GM18519 (cell line): Measurements from ENCODE around the gene CCDC107.

Experiments used
- ATAC-seq: cut with Tn5 transposase; IDR thresholded peaks from one replicate; pipeline ENCODE4 v1.9.1; 2021; ENCODE audit warnings: mild to moderate bottlenecking, moderate library complexity; ENCODE audit not compliant: unreplicated experiment, low FRiP score

The CCDC107 gene

DNA sequence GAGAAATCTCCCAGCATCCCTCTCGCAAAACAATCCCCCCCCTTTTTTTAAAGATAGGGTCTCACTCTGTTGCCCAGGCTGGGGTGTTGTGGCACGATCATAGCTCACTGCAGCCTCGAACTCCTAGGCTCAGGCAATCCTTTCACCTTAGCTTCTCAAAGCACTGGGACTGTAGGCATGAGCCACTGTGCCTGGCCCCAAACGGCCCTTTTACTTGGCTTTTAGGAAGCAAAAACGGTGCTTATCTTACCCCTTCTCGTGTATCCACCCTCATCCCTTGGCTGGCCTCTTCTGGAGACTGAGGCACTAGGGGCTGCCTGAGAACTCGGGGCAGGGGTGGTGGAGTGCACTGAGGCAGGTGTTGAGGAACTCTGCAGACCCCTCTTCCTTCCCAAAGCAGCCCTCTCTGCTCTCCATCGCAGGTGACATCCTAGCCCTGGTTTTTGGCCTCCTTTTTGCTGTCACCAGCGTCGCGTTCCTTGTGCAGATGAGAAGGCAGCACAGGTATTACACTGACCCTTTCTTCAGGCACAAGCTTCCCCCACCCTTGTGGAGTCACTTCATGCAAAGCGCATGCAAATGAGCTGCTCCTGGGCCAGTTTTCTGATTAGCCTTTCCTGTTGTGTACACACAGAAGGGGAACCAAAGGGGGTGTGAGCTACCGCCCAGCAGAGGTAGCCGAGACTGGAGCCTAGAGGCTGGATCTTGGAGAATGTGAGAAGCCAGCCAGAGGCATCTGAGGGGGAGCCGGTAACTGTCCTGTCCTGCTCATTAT lies 22.4 kb downstream of the CCDC107 start:
- no peak for ATAC-seq

DNA sequence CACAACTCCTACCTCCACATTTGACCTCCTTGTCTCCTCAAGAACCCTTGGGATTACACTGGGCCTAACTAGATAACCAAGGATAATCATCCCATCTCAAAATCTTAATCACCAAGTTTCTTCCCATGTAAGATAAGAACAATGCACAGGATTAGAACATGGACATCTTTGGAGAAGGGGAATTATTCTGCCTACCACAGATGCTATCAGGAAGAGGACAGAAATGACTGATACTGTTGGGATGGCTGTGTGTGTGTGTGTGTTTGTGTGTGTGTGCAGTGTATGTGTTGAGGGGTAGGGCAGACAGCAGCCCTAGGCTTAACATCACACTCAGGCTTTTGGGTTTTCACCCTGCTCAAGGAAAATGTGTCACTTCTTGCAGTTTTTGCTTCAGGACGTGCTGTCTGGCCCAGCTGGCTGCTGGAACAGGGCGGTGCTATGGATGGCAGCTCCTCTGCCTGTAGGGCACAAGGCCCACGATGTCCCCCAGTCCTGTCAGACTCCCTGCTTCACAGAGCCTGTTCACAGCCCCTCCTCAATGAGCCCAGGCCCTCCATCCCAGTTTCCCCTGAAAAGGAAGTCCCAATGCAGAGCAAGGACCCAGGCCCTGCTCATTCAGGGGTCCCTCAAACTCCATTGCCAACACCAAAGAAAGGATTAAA lies 23.4 kb downstream of the CCDC107 start:
- no peak for ATAC-seq

DNA sequence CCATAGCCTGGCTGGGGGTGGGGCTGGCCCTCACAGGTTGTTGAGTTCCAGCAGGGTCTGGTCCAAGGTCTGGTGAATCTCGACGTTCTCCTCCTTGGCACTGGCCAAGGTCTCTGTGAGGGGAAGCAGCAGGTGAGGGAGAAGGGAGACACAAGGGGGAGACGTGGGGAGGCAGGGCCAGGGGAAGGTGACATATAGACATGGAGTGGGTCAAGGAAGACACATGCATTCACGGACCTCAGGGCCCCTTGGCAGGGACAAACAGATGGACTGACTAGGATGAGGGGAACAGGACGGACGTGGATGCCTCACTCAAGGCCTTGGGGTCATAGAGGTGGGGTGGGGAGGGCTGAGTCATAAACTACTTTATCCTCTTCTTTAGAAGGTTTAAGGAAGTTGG lies 24.0 kb downstream of the CCDC107 start:
- ATAC-seq = no peak

DNA sequence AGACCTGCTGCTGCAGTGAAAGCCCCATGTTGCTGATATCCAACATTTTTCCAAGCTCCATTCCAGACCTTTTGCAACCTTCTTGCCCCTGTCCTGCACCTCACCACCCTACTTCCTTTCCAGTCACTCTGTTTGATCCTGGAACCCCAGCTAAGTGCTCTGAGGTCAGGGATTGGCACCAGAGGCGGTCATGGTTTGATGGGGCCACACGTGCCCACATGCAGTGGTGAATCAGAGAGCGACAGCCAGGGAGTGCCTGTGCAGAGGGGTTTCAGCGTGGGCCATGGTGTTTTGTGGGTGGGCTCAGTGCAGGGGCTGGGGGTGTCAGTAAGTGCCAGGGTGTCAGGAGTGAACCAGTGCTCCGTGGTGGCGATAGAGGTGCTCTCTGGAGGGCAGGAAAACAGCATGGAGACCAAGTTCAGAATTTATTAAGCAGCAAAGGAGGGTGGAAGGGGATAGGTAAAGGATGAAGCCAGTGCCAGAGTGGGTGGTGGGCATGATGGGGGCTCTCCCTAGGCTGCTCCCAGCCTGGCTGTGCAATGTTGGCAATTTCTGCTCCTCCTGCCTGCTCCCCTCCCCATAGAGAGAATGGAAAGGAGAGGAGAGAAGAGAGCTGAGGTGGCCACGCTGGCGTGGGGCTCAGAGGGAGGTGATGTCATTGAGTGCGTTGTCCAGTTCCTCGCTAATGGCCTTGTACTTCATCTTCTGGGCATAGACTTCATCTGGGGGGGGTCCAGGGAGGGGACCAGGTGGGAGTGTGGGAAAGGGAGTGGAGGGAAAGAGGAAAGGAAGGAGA lies 24.6 kb downstream of the CCDC107 start:
- ATAC-seq = no peak

DNA sequence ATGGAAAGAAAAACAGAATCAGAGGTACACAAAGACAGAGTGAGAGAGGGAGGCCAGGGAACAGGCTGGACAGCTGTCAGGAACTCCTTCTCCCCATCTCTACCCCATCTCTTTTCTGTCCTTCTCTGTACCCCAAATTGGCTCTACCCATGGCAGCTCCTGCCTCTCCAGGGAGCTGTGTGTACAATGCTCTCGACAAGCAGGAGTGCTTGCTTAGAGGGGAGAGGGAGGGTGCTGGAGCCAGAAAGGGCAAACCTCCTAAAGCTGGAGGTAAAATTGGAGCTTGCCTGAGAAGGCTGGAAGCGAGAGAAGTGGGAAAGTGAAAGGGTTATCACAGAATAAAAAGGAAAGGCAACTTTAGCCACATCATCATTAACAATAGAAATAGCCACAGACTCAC lies 25.2 kb downstream of the CCDC107 start:
- ATAC-seq = no peak

DNA sequence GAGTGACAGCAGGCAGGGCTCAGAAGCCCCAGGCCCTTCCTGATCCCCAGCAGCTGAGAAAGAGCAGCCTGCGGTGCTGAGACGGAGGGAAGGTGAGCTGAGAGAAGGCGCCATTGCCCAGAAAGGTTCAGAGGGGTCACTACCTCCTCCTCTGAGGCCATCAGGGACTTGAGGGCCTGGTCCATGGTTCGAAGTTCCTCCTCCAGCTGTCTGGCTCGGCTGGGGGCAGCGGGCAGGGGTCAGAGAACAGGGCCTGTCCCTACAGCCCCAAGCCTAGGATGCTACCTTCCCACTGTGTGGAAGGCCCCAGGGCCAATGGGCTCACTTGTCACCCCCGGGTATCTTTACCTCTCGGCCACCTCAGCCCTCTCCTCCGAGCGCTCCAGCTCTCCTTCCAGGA lies 26.8 kb downstream of the CCDC107 start:
- no peak for ATAC-seq

DNA sequence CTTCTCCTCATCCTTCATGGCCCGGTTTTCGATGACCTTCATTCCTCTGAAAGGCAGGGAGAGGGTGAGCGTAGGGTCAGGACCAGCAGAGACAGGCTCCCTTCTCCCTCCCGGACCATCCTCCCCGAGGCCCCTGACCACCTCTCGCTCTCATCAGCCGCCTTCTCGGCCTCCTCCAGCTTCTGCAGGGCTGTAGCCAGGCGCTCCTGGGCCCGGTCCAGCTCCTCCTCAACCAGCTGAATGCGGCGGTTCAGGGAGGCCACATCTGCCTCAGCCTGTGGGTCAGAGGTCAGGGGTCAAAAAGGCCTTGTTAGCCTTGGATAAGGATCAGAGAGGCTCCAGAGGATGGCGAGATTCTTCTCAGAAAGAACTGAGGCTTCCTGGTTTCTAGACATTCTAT lies 27.4 kb downstream of the CCDC107 start:
- no peak for ATAC-seq

DNA sequence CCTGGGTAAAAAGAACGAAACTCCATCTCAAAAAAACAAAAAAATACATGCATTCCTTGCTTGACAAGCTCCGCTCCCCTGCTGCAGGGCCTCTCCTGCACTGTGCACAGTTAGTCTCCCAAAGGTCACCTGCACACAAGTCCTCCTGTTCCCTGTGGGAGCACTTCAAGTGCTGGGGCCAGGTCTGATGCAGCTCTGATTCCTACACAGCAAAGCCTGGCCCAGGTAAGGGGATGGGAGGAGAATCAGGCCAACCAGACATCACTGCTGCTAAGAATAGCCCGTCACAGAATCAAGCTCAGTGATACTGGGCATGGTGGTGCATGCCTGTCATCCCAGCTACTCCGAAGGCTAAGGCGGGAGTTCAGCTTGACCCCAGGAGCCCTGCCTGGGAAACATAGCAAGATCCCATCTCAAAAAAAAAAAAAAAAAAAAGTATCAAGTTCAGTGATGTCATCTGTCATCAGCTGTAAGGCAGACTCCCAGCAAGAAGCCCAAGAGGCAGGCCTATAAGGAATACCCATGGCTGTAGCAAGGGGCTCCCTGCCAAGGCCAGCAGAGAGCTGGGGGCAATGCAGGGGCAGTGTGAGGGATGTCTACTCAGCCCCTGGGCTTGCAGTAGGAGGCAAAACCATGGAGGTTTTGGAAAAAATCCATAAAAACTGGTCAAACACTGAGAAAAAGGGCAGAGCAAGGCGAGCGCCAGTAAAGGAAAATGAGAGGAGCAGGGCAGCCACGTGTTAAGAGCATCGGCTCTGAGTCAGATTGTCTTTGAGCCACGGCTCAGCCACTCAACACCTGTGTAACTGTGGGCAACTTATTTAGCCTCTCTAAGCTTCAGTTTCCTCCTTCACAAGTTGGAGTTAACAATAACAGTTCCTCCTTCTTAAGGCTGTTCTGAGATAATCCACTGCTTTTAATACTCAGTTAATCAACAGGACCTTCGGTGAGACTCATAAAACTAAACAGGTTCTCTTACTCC lies 28.4 kb downstream of the CCDC107 start:
- no peak for ATAC-seq

DNA sequence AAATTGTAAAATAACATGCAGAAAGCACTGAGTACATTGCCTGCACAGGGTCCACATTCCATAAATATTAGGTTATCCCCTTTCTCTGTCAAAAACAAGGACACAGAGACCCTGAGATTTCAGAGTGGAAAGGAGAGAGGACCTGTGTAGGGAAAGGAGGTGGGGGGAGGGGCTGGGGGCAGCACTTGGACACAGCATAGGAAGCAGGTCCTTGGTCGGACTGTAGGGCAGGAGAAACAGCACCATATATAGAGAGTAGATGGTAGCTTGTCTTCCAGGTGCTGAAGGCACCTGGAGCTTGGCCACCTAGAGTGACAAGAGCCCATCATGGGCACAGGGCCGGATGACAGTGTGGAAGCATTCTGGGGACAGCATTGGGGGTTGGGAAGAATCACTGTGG lies 29.2 kb downstream of the CCDC107 start:
- ATAC-seq = no peak

DNA sequence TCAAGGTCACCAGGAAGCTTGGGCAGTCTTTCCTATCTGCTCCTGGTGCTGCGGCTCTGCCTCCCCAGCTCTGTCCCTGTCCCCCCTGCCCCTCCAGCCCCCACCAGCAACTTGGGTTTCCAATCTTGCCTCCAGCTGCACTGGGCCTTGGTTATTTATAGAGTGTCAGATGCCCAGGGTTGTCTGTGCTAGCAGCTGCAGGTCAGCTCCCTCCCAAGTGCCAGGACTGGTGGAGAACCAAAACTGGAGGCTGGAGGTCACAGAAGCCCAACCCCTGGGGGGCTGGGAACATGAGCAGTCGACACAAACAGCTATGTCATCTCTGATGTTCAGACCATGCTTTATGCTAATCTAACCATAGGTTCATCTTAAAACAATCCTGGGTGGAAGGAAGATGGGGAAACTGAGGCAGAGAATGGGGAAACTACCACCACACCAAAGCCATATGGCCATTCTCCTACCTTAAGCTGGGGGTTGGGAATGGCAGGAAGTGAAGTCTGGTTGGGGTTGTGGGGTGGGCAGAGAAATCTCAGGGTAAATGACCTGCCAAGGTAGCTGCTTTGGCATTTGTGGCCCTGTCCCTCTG lies 30.0 kb downstream of the CCDC107 start:
- ATAC-seq = no peak

DNA sequence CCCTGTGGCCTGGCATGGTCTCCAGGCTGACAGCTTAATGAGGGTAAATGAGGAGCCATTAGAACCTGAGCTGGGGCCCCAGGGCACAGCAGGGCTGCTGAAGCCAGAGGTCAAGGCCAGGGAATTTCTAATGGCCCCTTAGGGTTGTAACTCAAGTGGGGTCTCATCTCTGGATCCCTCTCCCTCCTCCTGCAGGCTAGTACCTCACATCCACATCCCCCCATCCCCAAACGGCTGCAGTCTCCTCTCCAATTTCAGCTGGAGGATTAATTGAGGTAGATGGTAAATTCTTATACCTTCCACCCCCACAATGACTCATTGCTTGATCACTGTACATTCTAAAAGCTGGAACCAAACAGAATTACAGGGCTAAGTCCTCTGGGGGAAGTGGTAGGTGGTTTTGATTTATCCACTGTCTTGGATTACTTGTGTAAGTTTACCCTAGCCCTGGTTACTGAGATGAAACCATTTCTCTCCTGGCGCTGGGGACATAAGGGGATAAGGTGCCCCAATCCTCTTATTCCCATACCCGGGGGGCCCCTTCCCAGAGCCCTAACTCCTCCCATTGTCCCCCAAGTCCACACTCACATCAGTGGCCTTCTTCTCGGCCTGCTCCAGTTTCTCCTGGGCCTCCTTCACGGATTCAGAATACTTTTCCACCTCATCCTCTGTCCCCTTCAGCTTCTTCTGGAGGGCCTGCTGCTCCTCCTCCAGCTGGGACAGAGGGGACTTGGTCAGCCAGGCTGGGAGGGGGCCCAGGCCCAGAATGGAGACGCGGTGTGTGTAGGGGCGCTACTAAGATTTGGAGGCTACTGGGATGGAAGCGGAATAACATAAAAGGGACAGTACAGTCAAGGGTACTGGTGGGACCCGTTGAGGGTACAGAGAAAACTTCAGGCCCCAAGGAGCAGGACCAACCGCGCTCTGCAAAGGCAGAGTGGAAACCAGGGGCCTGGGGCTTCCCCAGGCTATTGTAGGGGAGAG lies 30.8 kb downstream of the CCDC107 start:
- no peak for ATAC-seq

DNA sequence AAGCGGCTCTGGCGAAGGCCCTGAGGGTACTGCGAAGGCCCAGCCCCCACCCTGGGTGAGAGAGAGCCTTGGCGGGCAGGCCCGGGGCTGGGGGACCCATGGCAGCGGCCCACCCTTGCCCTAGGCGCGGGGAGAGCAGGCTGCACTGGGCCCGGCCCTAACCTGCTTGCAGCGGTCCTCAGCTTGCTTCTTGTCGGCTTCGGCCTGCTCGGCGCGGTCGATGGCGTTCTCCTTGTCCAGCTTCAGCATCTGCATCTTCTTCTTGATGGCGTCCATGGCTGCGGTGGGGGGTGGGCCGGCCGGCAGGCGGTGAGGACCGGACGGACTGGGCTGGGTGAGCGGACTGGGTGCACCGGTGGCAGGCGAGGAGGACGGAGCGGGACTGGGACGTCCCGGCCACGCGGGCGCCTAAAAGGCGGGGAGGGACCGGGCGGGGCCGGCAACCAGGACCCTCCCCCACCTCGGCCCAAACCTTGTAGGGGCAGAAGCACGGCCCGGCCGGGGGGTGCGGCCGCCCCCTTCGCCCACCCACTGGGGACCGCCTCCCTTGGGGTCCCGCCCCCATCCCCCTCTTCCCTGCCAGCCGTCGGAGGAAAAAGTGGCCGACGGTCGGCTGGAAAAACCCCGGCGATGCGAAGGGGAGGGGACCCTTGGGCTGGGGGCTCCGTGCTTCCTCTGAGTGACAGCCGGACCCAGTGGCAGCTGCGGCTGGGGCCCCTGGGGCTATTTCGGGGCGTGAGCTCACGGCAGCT lies 31.6 kb downstream of the CCDC107 start, which contains the start of gene TPM2:
Gene TPM2 (minus strand): TSS at position 384 of the 752 bp plus-strand sequence. CDS start 108 bp downstream, at position 276.
- ATAC-seq = no peak

DNA sequence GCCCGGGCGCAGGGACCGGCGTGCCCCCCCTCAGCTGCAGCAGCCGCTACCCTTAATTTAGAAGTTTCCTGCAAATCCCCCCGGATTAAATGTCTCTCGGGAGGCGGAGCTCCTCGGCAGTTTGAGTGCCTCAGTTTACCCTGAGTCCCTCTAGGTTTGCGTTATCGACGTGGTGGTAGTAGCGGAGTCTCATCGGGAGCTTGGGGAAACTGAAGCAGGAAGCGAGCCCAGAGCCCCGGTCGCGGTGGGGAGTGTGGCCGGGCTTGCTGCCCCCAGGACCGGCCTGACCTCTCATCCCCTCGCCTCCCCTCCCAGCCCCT lies 32.2 kb downstream of the CCDC107 start:
- no peak for ATAC-seq

DNA sequence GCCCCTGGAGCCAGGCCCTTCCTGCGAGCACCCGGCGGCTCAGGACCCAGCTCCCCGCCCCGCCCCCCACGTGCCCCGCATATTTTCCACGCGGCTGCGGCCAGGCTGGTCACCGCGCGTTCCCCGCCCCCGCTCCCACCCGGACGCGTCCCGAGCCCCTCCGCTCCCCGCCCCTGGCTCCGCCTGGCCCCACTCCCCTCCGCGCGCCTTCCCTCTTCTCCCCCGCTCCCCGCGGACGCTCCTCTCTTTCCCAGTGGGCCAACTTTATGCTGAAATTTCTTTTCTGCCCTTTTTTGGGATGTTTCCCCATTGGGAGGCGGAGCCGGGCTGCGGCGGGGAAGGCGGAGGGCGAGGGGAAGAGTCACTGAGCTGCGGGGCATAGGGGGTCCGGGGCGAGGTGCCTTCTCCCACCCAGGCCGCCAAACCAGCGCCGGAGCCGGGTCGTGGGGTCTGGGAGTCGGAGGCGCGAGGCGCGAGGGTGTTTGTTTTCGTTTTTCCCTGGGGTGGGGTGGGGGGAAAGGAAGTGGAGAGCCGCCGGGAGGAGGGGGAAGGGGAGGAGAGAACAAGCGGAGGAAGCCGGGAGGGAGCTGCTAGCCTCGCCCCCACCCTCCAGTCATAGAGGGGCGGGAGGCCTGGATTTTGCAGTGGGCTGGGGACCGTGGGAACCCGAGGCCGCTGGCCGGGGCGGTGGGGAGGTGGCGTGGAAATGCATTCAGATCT lies 32.7 kb downstream of the CCDC107 start:
- no peak for ATAC-seq

DNA sequence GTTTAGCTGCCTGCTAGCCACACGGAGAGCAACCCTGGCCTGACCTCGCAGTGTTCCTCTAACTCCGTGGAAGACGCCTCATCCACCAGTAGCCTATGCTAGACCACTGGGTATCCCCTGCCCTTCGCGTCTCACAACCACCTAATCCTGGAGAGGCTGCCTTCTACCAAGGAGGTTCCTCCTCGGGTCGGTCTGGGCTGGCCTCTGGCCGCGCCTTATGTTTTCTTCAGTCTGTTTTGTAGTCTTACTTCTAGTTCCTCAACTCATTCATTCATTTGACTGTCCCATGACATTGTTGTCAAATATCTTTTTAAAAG lies 33.2 kb downstream of the CCDC107 start:
- ATAC-seq = no peak

DNA sequence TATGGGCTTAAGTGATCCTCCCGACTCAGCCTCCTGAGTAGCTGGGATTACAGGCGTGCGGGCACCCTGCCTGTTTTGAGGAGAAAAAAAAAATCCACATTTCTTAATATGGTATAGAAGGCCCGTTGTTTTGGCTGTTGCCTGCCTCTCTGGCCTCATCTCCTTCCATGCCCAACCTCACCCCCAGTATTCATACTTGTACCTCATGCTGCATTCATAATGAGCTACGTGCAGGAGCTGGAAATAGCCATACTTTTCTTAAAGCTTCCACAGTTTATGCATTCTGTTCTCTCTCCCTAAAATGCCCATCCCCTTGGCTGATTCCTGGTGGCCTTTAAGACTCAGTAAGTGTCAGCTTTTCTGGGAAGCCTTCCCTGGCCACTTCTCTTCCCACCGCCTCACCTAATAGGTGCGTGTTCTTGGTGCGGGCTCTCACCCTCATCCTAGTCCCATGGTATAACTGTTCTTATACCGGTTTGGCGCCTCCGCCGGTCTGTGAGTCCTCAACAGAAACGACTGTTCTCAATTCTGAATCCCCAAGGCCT lies 33.7 kb downstream of the CCDC107 start:
- no peak for ATAC-seq

DNA sequence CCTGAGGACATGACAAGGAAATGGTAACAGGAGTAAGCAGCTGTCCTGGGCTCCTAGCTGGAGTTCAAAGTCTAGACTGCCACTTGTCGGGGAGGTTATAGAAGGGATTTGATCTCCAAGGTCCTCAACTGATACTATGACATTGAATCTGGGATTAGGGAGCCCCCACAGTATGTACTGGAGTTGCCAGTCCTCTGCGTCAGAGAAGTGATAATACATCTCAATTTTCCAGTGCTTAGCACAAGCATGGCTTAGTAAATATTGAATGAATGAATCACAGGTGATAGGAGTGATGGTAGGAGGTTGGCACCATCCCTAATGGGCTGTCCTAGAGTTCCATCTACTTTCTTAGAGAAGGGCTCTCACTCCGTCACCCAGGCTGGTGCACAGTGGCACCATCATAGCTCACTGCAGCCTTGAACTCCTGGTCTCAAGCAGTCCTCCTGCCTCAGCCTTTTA lies 37.9 kb downstream of the CCDC107 start:
- no peak for ATAC-seq
